ENCODE data around the gene TNS2.

TNS2 gene

DNA sequence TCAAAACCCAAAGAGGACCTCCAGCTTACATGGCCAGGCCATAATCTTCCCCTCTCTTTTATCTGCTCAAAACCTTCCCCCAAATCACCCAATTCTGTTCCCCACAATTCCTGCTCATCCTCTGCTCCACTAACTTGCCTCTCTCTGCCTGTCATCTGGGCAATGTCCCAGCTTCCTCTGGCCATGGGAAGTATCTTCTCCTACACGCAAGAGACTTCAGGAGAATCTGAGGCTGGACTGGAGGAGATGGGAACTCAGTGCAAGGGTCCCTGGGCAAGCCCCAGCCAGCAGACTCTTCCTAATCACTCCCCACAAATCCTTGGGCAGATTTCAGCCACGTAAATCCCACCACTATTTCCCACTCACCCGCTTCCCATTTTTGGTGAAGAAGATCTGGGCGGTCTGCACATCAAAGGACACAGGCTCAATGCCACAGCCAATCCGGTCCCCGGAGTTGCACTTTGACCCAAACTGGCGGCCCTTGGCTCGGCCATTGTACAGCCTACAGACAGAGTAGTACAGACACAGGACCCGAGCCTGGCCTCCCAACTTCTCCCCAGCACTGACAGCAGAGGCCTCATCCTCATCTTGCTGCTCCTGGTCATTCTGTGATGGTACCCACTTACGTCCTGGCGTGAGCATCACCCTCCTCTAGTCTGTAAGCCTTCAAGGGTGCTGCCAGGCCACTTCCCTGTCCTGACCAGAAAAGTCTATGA lies 24.6 kb downstream of the TNS2 start:
- H3K4me1 ChIP-seq (ENCODE audit: control insufficient read depth, insufficient read depth, low read length), result peaks cover 24% of the 10 kb centered on the region
- H3K36me3 ChIP-seq (ENCODE audit: control insufficient read depth, insufficient read depth, low read length), result peaks cover 11% of the 10 kb centered on the region; the same call in 1 of the 2 replicates
- no peak overlapping the region for H3K27ac ChIP-seq (ENCODE audit: low read depth, low read length)
- H3K4me3 ChIP-seq (ENCODE audit: low read depth, low read length), result no peak overlapping the region
- H3K27me3 ChIP-seq (ENCODE audit: control insufficient read depth, insufficient read depth, low read length), result no peaks in the 10 kb centered on the region
- no peak overlapping the region for H3K9ac ChIP-seq (ENCODE audit: low read depth, low read length)
- H3K9me3 ChIP-seq (ENCODE audit: control insufficient read depth, insufficient read depth, low read length), result no peaks in the 10 kb centered on the region

DNA sequence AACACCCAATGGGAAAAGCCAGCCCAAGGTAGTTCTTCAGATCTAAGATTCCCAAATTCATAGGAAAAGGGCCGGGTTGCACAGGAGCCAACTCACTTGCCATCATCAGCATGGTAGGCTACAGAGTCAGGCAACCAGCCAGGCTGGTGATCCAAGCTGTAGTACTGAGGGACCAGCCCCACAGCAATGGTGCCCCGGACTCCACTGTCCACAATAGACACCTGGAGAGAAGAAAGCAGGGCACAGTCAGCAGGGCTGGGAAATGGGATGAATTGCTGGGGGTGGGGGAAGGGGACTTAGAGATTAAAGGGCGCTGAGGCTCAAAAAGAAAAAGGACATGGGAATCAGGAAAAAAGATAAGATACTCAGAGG lies 25.1 kb downstream of the TNS2 start:
- Histone ChIP-seq H3K27ac (ENCODE audit: low read depth, low read length) (no peak overlapping the region), H3K9ac (ENCODE audit: low read depth, low read length) (no peak overlapping the region), H3K27me3 (ENCODE audit: control insufficient read depth, insufficient read depth, low read length) (no peaks in the 10 kb centered on the region), H3K36me3 (ENCODE audit: control insufficient read depth, insufficient read depth, low read length) (peaks cover 11% of the 10 kb centered on the region; the same call in 1 of the 2 replicates), H3K4me3 (ENCODE audit: low read depth, low read length) (no peak overlapping the region), H3K9me3 (ENCODE audit: control insufficient read depth, insufficient read depth, low read length) (no peaks in the 10 kb centered on the region), H3K4me1 (ENCODE audit: control insufficient read depth, insufficient read depth, low read length) (peaks cover 19% of the 10 kb centered on the region)

DNA sequence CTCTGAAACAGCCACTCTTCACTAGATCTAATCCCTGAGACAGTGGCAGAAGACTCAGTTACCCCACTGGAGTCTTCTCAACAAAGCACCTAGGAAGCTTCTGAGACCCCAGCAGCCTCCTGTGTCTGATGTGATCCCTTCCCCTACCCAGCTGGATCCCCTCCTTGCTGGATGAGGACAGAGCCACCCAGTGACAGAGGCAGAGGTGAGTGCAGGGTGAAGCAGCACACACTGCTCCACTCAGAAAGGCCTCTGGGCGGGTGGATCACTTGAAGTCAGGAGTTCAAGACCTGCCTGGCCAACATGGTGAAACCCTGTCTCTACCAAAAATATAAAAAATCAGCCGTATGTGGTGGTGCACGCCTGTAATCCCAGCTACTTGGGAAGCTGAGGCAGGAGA lies 26.6 kb downstream of the TNS2 start:
- Histone ChIP-seq H3K4me1 (ENCODE audit: control insufficient read depth, insufficient read depth, low read length) (peaks cover 14% of the 10 kb centered on the region), H3K27me3 (ENCODE audit: control insufficient read depth, insufficient read depth, low read length) (peaks cover 12% of the 10 kb centered on the region), H3K27ac (ENCODE audit: low read depth, low read length) (no peak overlapping the region), H3K9ac (ENCODE audit: low read depth, low read length) (no peak overlapping the region), H3K9me3 (ENCODE audit: control insufficient read depth, insufficient read depth, low read length) (no peaks in the 10 kb centered on the region), H3K36me3 (ENCODE audit: control insufficient read depth, insufficient read depth, low read length) (peaks cover 11% of the 10 kb centered on the region; the same call in 1 of the 2 replicates), H3K4me3 (ENCODE audit: low read depth, low read length) (no peak overlapping the region)

DNA sequence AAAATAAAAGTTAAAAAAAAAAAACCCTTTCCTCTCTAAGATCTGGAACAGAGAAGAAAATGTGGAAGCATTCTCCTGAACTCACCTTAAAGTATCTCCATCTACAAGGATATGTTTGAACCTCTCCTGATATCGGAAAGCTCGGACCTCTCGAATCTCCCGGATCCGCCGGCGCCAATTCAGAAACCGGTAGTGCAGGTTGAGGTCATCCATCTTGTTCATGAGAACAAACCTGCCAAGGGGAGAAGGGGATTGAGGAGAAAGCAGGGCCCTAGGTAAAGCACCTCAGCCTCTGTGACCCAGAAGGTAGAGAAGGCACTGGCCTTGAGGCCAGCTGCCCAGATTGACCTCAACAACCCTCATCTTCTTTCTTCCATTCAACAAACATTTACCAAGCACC lies 27.2 kb downstream of the TNS2 start:
- peaks cover 12% of the 10 kb centered on the region for H3K27me3 ChIP-seq (ENCODE audit: control insufficient read depth, insufficient read depth, low read length)
- H3K36me3 ChIP-seq (ENCODE audit: control insufficient read depth, insufficient read depth, low read length), result peaks cover 11% of the 10 kb centered on the region; the same call in 1 of the 2 replicates
- no peak overlapping the region for H3K27ac ChIP-seq (ENCODE audit: low read depth, low read length)
- H3K9ac ChIP-seq (ENCODE audit: low read depth, low read length), result no peak overlapping the region
- H3K4me1 ChIP-seq (ENCODE audit: control insufficient read depth, insufficient read depth, low read length), result peaks cover 12% of the 10 kb centered on the region
- no peak overlapping the region for H3K4me3 ChIP-seq (ENCODE audit: low read depth, low read length)
- no peaks in the 10 kb centered on the region for H3K9me3 ChIP-seq (ENCODE audit: control insufficient read depth, insufficient read depth, low read length)

DNA sequence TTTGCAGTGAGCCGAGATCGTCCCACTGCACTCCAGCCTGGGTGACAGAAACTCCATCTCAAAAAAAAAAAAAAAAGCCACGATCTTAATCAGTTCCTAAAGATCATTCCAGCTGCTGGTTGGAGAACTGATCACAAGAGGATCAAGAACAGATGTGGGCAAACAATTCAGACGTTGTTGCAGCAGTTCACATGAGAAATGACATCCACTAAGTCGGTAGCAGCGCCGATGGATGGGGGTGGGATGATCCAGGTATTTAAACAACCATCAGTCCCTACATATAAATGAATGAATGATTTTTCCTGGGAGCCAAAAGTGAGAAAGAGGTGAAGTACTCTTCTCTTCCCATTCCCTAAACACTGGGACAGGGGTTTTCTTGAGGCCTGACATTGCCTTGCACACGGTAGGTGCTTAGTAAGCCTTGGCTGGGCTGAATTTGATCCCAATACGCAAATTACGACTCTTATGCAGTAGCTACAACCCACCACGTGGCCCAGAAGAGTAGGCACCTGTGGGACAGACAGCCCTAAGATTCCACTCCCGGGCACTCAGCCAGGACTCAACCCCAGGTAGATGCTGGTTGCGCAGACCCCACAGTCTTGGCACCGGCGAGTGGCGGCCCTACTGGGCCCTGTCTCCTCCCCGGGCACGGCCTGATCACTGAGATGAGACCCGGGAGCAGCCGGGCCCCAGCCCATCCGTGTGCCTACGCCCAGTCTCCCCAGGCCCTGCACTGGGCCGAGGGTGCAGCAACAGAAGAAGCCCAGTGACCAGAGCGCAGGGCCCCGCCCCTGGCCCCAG lies 28.8 kb downstream of the TNS2 start:
- H3K27ac ChIP-seq (ENCODE audit: low read depth, low read length), result peak overlapping the region; percentile 63
- peaks cover 12% of the 10 kb centered on the region for H3K27me3 ChIP-seq (ENCODE audit: control insufficient read depth, insufficient read depth, low read length)
- no peaks in the 10 kb centered on the region for H3K9me3 ChIP-seq (ENCODE audit: control insufficient read depth, insufficient read depth, low read length)
- H3K36me3 ChIP-seq (ENCODE audit: control insufficient read depth, insufficient read depth, low read length), result 0 out of 2 replicates have a peak, but pooled peaks cover 5% of the 10 kb centered on the region
- H3K9ac ChIP-seq (ENCODE audit: low read depth, low read length), result peak overlapping the region; percentile 5; the same call in 1 of the 2 replicates
- H3K4me3 ChIP-seq (ENCODE audit: low read depth, low read length), result peak overlapping the region; percentile 81
- peaks cover 3% of the 10 kb centered on the region; the same call in 1 of the 2 replicates for H3K4me1 ChIP-seq (ENCODE audit: control insufficient read depth, insufficient read depth, low read length)

DNA sequence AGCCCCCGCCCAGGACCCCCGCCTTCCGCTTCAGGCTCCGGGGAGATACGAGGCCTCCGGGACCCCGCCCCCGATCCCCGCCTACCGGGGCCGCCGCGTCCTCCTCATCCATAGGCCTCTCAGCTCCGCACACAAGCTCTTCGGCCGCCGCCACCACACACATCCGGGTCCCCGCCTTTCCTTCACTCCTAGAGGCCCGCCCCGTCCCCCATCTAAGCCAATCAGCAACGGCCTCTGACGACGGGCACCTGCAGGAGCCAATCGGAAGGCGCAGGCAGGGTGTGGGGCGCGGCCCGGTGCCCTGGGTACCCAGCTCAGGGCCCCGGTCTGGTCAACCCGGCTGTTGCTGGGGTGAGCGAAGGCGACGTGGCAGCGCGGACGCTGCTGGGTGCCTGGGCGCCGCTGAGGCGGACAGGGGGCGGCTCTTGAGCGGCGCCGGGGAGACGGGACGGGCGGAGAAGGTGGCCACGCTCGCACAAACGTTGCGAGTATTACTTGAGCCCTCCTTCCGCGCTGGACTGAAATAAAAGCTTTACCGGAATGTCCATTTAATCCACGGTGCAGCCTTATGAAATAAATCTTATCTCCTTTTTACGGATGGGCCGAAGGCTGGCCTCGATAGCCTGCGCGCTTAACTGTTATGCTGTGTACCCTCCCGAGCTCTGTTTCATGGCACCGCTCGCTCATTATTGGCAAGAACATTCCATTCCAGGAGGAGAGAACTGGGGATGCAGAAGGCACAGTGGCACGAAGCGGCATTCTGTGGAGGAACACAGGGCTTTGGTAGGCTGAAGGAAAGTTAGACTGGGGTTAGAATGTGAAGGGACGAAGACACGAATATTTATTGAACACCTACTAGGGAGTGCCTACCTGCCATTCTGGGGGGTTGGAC lies 29.6 kb downstream of the TNS2 start, which contains the start of gene SPRYD3:
TSS of gene SPRYD3 (minus strand) at position 165 of the 892 bp plus-strand sequence. CDS start at position 108, 57 bp downstream.
- Histone ChIP-seq H3K36me3 (ENCODE audit: control insufficient read depth, insufficient read depth, low read length) (0 out of 2 replicates have a peak, but pooled peaks cover under 1% of the 10 kb centered on the region), H3K4me3 (ENCODE audit: low read depth, low read length) (peak within 1 kb of the TSS; percentile 81), H3K27me3 (ENCODE audit: control insufficient read depth, insufficient read depth, low read length) (peaks cover 12% of the 10 kb centered on the region), H3K9me3 (ENCODE audit: control insufficient read depth, insufficient read depth, low read length) (no peaks in the 10 kb centered on the region), H3K4me1 (ENCODE audit: control insufficient read depth, insufficient read depth, low read length) (peaks cover 3% of the 10 kb centered on the region; the same call in 1 of the 2 replicates), H3K9ac (ENCODE audit: low read depth, low read length) (peak within 1 kb of the TSS; percentile 59), H3K27ac (ENCODE audit: low read depth, low read length) (peak within 1 kb of the TSS; percentile 79)

DNA sequence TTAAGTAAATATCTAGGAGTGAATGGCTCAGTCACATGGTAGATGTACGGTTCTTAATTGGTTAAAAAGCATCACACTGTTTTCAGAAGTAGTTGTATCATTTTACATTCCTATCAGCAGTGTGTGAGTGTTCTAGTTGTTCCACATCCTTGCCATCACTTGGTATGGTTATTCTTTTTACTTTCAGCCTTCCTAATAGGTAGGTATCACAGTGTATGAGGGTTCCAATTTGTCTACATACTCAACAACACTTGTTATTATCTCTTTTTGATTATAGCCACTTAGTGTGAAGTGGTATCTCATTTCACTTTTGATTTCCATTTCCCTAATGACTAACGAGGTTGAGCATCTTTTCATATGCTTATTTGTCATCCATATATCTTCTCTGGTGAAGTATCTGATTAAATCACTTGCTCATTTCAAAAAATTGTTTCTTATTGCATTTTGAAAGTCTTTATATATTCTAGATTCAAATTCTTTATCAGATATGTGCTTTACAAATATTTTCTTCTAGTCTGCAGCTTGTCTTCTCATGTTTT lies 32.8 kb downstream of the TNS2 start:
- Histone ChIP-seq H3K36me3 (ENCODE audit: control insufficient read depth, insufficient read depth, low read length) (no peaks in the 10 kb centered on the region), H3K27ac (ENCODE audit: low read depth, low read length) (no peak overlapping the region), H3K27me3 (ENCODE audit: control insufficient read depth, insufficient read depth, low read length) (peaks cover 12% of the 10 kb centered on the region), H3K9ac (ENCODE audit: low read depth, low read length) (no peak overlapping the region), H3K4me3 (ENCODE audit: low read depth, low read length) (no peak overlapping the region), H3K9me3 (ENCODE audit: control insufficient read depth, insufficient read depth, low read length) (no peaks in the 10 kb centered on the region), H3K4me1 (ENCODE audit: control insufficient read depth, insufficient read depth, low read length) (peaks cover 3% of the 10 kb centered on the region; the same call in 1 of the 2 replicates)

DNA sequence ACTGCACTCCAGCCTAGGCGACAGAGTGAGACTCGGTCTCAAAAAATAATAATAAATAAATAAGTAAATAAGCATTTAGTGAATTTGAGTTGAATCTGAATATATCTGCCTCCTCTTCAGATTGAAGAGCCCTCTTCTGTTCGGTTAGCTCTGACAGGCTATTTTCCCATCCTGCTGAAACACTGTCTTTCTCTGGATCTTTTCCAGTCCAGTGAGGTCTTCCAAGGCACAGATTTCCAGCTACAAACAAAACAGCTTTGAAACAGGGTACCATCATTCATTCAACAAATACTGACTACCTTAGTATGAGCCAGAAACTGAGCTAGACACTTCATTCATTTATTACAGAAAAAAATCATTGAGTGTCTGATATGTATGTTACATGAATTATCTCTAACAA lies 36.5 kb downstream of the TNS2 start:
- H3K4me3 ChIP-seq (ENCODE audit: low read depth, low read length), result no peak overlapping the region
- 0 out of 2 replicates have a peak, but pooled peaks cover under 1% of the 10 kb centered on the region for H3K4me1 ChIP-seq (ENCODE audit: control insufficient read depth, insufficient read depth, low read length)
- H3K9me3 ChIP-seq (ENCODE audit: control insufficient read depth, insufficient read depth, low read length), result no peaks in the 10 kb centered on the region
- no peak overlapping the region for H3K27ac ChIP-seq (ENCODE audit: low read depth, low read length)
- no peak overlapping the region for H3K9ac ChIP-seq (ENCODE audit: low read depth, low read length)
- H3K36me3 ChIP-seq (ENCODE audit: control insufficient read depth, insufficient read depth, low read length), result no peaks in the 10 kb centered on the region
- peaks cover 12% of the 10 kb centered on the region for H3K27me3 ChIP-seq (ENCODE audit: control insufficient read depth, insufficient read depth, low read length)

DNA sequence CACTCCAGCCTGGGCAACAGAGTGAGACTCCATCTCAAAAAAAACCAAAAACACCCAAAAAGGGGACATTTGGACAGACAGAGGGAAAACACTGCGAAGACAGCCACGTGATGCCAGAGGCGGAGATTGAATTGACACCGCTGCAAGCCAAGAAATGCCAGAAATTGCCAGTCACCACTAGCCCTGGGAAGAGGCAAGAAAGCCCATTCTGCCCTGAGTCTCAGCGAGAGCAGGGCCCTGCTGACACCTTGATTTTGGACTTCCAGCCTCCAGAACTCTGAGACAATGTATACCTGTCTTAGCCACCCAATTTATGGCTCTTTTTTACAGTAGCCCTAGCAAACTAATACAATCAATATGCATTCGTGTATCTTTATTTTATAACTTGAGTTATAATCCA lies 40.2 kb downstream of the TNS2 start:
- H3K27ac ChIP-seq (ENCODE audit: low read depth, low read length), result no peak overlapping the region
- no peaks in the 10 kb centered on the region for H3K36me3 ChIP-seq (ENCODE audit: control insufficient read depth, insufficient read depth, low read length)
- H3K4me3 ChIP-seq (ENCODE audit: low read depth, low read length), result no peak overlapping the region
- H3K27me3 ChIP-seq (ENCODE audit: control insufficient read depth, insufficient read depth, low read length), result peaks cover 11% of the 10 kb centered on the region
- H3K9ac ChIP-seq (ENCODE audit: low read depth, low read length), result no peak overlapping the region
- no peaks in the 10 kb centered on the region for H3K9me3 ChIP-seq (ENCODE audit: control insufficient read depth, insufficient read depth, low read length)
- H3K4me1 ChIP-seq (ENCODE audit: control insufficient read depth, insufficient read depth, low read length), result 0 out of 2 replicates have a peak, but pooled peaks cover 3% of the 10 kb centered on the region

DNA sequence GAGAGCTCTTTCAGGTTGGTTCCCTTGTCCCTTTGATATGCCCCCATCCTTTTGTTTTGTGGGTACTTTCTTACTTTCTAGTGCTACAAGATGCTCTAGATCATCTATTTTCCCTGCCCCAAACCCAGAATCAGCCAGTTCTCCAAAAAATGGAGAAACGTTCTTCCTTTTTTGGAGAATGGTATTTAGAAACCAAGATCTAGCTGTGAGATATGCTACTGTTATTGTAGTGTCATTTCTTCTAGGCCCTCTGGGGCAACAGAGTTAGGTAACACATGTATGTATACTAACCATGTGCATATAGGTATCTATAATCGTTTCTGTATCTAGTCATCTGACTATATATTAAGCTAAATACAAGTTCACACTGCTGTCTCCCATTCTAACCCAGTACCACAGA lies 40.7 kb downstream of the TNS2 start:
- Histone ChIP-seq H3K27ac (ENCODE audit: low read depth, low read length) (no peak overlapping the region), H3K9ac (ENCODE audit: low read depth, low read length) (no peak overlapping the region), H3K36me3 (ENCODE audit: control insufficient read depth, insufficient read depth, low read length) (no peaks in the 10 kb centered on the region), H3K4me3 (ENCODE audit: low read depth, low read length) (no peak overlapping the region), H3K27me3 (ENCODE audit: control insufficient read depth, insufficient read depth, low read length) (peaks cover 11% of the 10 kb centered on the region), H3K9me3 (ENCODE audit: control insufficient read depth, insufficient read depth, low read length) (no peaks in the 10 kb centered on the region), H3K4me1 (ENCODE audit: control insufficient read depth, insufficient read depth, low read length) (0 out of 2 replicates have a peak, but pooled peaks cover 3% of the 10 kb centered on the region)
